ENCODE results near the gene LCN2. TPM values are rescaled to one million over a fixed set of nuclear protein-coding genes. Genes with fewer than 3 reads are reported as not detected.
A peak's percentile ranks its signal among the peaks of the same experiment; 100 is the strongest.

LCN2 gene
- total RNA-seq, 1 experiment from 2014 or later, result not detected

DNA sequence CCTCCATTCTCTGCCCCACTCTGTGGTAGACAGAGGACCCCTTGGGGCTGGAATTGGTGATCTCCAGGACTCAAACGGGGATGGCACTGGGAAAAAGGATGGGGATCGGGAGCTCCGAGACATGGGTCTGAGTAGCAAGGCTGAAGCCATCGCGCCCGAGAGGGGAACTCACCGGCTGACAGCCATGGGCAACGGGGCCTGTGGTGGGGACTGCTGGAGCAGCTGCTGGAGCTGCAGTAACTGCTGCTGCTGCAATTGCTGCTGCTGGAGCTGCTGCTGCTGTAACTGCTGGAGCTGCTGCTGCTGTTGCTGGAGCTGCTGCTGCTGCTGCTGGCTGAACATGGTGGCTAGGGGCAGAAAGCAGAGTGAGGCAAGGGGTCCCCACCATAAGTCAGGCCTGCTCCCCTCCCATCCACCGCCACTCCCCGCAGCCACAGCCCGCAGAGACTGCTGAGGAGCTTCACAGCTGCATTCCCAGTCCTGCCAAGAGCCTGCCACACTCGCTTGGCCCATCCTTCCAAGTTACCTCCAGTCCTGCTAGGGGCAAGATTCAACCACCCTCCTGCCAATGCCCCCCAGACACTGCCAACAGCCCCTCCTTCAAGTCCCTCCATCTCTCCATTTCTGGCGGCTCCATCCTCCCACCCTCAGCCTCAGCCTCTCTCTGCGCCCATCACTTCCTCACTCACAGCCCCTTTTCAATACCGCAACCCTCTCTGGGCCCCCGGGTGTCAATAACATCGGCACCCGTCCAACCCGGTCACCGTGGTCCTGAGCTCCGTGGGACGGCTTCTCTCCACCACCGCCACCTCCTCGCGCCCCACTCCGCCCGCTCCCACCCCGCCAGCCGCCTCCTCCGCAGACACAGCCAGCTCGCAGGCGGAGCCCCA, 41.5 kb downstream of the LCN2 start:
- no peak for DNase-seq (ENCODE audit: extremely low read depth, low read depth)

DNA sequence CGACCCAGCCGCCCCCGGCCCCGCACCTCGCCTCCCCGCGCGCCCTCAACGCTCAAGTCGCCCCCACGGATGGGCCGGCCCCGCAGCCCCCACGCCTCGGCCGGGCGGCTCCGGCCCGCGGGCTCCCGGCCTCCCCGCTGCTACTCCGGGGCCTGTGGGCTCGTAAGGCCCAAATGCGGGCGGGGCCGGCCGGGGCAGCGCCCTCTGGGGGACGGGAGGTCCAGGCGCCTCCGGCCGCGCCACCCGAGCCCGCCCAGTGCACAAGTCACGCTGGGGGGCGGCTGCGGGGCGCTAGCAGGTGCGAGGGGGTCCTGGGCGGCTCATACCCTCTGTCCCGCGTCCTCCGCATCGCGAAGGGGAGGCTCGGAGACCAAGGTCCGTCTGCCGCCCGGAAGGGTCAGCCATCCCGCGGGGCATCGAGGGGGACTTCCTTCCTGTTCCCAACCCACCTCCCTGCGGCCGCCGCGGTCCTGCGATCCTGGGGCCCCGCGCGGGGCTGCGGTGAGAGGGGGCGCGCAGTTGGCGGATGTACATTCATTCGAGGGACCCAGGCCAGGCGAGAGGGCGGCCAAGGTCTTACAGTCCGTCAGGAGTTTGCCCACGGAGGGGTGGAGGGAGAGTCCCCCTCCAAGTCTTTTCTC, 42.3 kb downstream of the LCN2 start, which contains the start of gene CIZ1:
TSS of gene CIZ1 (minus strand) at position 167 of the 641 bp plus-strand sequence. CDS start 715 bp downstream, outside the sequence.
- peak; percentile 73 for DNase-seq (ENCODE audit: extremely low read depth, low read depth)

- peak; percentile 79 for DNase-seq (ENCODE audit: extremely low read depth, low read depth)
Observed at GRCh38 chr9:128192601-128193371, 43.5 kb downstream of the LCN2 start.

GRCh38 chr9:128193469-128194096, 44.3 kb downstream of the LCN2 start:
- no peak for DNase-seq (ENCODE audit: extremely low read depth, low read depth)

- DNase-seq (ENCODE audit: extremely low read depth, low read depth), result no peak
Observed at GRCh38 chr9:128201441-128202369, 52.5 kb downstream of the LCN2 start.

DNA sequence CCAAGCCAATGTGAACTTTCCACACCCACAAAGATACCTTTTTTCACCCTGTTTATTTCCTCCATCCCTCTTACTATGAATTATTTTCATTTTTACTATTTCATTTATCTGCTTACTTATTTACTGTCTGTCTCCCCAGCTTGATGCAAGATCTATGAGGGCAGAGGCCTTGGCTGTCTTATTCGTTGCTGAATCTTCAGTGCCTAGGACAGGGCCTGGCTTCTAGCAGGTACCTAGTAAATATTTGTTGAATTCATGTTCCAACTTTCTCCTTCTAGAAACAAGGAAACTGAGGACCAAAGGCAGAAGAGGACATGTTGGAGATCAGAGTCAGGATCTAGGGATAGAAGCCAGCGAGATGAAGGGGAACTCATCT, 53.4 kb downstream of the LCN2 start:
- DNase-seq (ENCODE audit: extremely low read depth, low read depth), result no peak

Other genes with a start within 250 kb of the LCN2 start
- 6.5 and 12.8 TPM in 2 replicates for gene ST6GALNAC6, start 249.8 kb upstream of the LCN2 start, total RNA-seq (2014; rRNA removed; shearing (Covaris generic))
- 33.3 and 36.2 TPM in 2 replicates for gene ST6GALNAC4, start 232.4 kb upstream of the LCN2 start, total RNA-seq (2014; rRNA removed; shearing (Covaris generic))
- 2.8 and 4.5 TPM in 2 replicates for gene PIP5KL1, start 218.7 kb upstream of the LCN2 start, total RNA-seq (2014; rRNA removed; shearing (Covaris generic))
- 31.1 and 39.5 TPM in 2 replicates for gene DPM2, start 211.6 kb upstream of the LCN2 start, total RNA-seq (2014; rRNA removed; shearing (Covaris generic))
- gene EEIG1, start 168.5 kb upstream of the LCN2 start, total RNA-seq (2014; rRNA removed; shearing (Covaris generic)), result 9.2 and 12.2 TPM in 2 replicates
- 9.9 and 10.6 TPM in 2 replicates for gene NAIF1, start 82.1 kb upstream of the LCN2 start, total RNA-seq (2014; rRNA removed; shearing (Covaris generic))
- gene SLC25A25, start 81.2 kb upstream of the LCN2 start, total RNA-seq (2014; rRNA removed; shearing (Covaris generic)), result 15.2 and 15.5 TPM in 2 replicates
- 76.6 and 80.3 TPM in 2 replicates for gene PTGES2, start 21.7 kb upstream of the LCN2 start, total RNA-seq (2014; rRNA removed; shearing (Covaris generic))
- gene BBLN, start 10.8 kb downstream of the LCN2 start, total RNA-seq (2014; rRNA removed; shearing (Covaris generic)), result 86.7 and 113 TPM in 2 replicates
- gene CIZ1, start 42.1 kb downstream of the LCN2 start, total RNA-seq (2014; rRNA removed; shearing (Covaris generic)), result 51.0 and 56.6 TPM in 2 replicates
- gene DNM1, start 53.9 kb downstream of the LCN2 start, total RNA-seq (2014; rRNA removed; shearing (Covaris generic)), result 1.0 and 1.2 TPM in 2 replicates
- gene GOLGA2, start 126.6 kb downstream of the LCN2 start, total RNA-seq (2014; rRNA removed; shearing (Covaris generic)), result 47.4 and 65.4 TPM in 2 replicates
- gene SWI5, start 126.8 kb downstream of the LCN2 start, total RNA-seq (2014; rRNA removed; shearing (Covaris generic)), result 48.0 and 54.0 TPM in 2 replicates
- 25.7 and 30.7 TPM in 2 replicates for gene TRUB2, start 173.0 kb downstream of the LCN2 start, total RNA-seq (2014; rRNA removed; shearing (Covaris generic))
- gene COQ4, start 173.4 kb downstream of the LCN2 start, total RNA-seq (2014; rRNA removed; shearing (Covaris generic)), result 48.8 and 54.0 TPM in 2 replicates
- gene SLC27A4, start 191.1 kb downstream of the LCN2 start, total RNA-seq (2014; rRNA removed; shearing (Covaris generic)), result 27.1 and 29.8 TPM in 2 replicates
- 52.5 and 64.7 TPM in 2 replicates for gene URM1, start 221.9 kb downstream of the LCN2 start, total RNA-seq (2014; rRNA removed; shearing (Covaris generic))